Epithelial cell of esophagus (primary cell): ENCODE measurements around the gene PLXDC1.

Experiments used
- DNase-seq: peaks from one replicate; pipeline ENCODE4 v3.0.0; 2010; ENCODE audit warnings: low read depth
- H3K4me3 ChIP-seq: 2 replicates; pipeline ENCODE4 v1.5.1; 2011; ENCODE audit warnings: mild to moderate bottlenecking, low read length, control low read depth
- CTCF ChIP-seq: IDR thresholded peaks from 2 replicates; pipeline ENCODE4 v1.5.1; 2011; ENCODE audit warnings: low read depth, mild to moderate bottlenecking, low read length, control low read depth, inconsistent platforms; ENCODE audit not compliant: insufficient read depth; ENCODE audit errors: missing control alignments

Gene PLXDC1

GRCh38 chr17:39107155-39107554, 44.3 kb downstream of the PLXDC1 start:
- no peak for TF ChIP-seq CTCF
- H3K4me3 ChIP-seq, result no peak overlapping the region
- no peak for DNase-seq

DNA sequence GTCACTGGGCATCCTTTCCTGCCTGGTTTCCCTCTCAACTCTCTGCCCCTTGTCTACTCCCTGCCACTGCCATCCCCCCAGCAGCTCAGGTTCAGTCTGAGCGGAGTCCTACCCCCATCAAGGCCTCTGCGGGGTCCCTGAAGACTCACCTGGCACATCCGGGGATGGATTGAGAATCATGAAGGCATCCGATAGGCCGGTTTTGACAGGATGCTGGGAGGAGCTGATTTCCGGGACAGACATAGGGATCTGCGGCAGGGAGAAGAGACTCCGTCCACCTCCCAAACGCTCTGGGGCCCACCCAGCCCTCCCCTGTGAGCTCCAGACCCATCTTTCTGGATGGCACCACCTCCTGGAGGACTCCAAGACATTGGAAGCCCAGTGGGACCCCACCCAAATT, 45.7 kb downstream of the PLXDC1 start:
- DNase-seq, result no peak
- TF ChIP-seq CTCF, result no peak
- no peak overlapping the region for H3K4me3 ChIP-seq

- DNase-seq, result no peak
- no peak for TF ChIP-seq CTCF
- H3K4me3 ChIP-seq, result no peak overlapping the region
These were observed 46.8 kb downstream of the PLXDC1 start for GRCh38 chr17:39104657-39105056.

- DNase-seq, result no peak
- TF ChIP-seq CTCF, result no peak
- no peak overlapping the region for H3K4me3 ChIP-seq
These were observed 47.4 kb downstream of the PLXDC1 start for GRCh38 chr17:39104046-39104445.

GRCh38 chr17:39101091-39101490, 50.3 kb downstream of the PLXDC1 start:
- no peak for TF ChIP-seq CTCF
- no peak for DNase-seq
- no peak overlapping the region for H3K4me3 ChIP-seq

DNA sequence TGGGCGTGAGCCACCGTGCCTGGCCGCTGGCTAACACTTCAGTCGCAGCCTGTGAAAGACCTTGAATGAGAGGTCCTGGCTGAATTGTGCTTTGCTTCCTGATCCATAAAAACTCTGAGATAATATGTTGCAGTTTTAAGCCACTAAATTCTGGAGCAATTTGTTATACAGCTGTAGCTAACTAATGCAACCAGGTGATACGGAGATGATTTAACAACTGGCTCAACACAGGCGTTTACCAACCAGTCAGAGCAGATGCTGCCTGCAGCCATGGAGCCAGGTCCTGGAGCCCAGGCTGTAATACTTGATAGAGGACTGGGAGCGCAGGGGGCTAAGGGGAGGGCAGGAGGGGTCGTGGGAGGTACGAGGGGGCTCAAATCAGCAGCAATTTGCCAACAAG, 50.9 kb downstream of the PLXDC1 start:
- H3K4me3 ChIP-seq, result no peak overlapping the region

More for the DNA sequence above, 50.9 kb downstream of the PLXDC1 start:
- DNase-seq, result no peak
- TF ChIP-seq CTCF, result no peak
